Cardiac fibroblast (primary cell): ENCODE data around the gene PASK.

Source experiments
- DNase-seq, 2 donors: peaks; one replicate each; pipeline versions ENCODE4 v3.0.0 to v3.0.0-alpha.2; 2010; ENCODE audit warnings: low read depth in 2 of 2
- H3K4me3 ChIP-seq, 2 donors: replicated peaks in 1 of 2; 1 replicate in 1 of 2; 2 replicates in 1 of 2; pipeline ENCODE4 v1.5.1; 2011; ENCODE audit warnings: low read depth in 2 of 2, low read length in 2 of 2, mild to moderate bottlenecking in 2 of 2, moderate library complexity in 1 of 2
- TF ChIP-seq, protein P1 (sequence below): IDR thresholded peaks from one replicate; pipeline ENCODE4 v1.5.1; 2011; ENCODE audit warnings: low read depth, mild to moderate bottlenecking, low read length, inconsistent platforms

Gene PASK

DNA sequence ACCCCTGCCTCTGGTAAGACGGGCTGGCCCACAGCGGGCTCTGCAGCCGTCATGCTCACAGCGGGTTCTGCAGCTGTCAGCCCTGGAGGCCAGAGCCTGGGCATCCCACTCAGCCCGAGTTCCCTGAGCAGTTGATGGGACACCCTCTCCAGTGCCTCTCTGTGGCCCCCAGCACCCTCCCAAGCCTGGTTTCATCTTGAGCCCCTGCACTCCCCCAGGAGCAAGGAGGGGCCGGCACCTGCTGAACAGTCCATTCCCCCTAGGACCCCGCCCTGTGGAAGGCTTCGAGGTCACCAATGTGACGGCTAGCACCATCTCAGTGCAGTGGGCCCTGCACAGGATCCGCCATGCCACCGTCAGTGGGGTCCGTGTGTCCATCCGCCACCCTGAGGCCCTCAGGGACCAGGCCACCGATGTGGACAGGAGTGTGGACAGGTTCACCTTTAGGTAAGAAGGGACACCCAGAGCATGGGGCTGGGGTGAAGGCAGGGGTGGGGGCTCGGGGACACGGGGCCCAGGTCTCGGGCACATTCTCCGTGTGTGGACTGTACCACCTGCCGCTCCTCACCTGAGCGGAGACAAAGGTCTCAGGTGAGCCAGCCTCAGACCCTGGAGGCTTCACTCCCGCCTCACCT is 81.7 kb downstream of the PASK start:
- TF ChIP-seq, protein P1, sequence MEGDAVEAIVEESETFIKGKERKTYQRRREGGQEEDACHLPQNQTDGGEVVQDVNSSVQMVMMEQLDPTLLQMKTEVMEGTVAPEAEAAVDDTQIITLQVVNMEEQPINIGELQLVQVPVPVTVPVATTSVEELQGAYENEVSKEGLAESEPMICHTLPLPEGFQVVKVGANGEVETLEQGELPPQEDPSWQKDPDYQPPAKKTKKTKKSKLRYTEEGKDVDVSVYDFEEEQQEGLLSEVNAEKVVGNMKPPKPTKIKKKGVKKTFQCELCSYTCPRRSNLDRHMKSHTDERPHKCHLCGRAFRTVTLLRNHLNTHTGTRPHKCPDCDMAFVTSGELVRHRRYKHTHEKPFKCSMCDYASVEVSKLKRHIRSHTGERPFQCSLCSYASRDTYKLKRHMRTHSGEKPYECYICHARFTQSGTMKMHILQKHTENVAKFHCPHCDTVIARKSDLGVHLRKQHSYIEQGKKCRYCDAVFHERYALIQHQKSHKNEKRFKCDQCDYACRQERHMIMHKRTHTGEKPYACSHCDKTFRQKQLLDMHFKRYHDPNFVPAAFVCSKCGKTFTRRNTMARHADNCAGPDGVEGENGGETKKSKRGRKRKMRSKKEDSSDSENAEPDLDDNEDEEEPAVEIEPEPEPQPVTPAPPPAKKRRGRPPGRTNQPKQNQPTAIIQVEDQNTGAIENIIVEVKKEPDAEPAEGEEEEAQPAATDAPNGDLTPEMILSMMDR: no peak
- no peak overlapping the region for H3K4me3 ChIP-seq
- no peak for DNase-seq

DNA sequence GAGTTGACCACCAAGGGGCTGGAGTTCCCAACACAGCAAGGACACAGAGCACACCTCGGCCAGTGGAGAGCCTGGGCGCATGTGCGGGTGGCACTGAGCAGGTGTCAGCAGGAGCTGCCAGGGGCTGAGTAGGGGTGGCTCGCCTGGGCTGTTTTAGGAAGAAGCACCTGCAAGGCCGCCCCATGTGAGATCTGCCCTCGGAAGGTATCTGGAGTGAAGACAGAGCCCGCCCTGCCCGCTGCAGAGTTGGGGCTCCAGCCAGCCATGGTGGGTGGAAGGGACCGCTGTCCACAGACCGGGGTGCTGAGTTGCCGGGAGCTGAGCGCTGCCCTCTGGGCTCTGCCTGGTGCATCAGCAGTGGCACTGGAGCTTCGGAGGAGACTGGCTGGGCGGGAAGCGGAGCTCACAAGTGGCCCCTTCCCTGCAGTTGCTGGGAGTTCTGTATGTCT is 82.4 kb downstream of the PASK start:
- DNase-seq: no peak
- no peak overlapping the region for H3K4me3 ChIP-seq
- TF ChIP-seq, protein P1: no peak

DNA sequence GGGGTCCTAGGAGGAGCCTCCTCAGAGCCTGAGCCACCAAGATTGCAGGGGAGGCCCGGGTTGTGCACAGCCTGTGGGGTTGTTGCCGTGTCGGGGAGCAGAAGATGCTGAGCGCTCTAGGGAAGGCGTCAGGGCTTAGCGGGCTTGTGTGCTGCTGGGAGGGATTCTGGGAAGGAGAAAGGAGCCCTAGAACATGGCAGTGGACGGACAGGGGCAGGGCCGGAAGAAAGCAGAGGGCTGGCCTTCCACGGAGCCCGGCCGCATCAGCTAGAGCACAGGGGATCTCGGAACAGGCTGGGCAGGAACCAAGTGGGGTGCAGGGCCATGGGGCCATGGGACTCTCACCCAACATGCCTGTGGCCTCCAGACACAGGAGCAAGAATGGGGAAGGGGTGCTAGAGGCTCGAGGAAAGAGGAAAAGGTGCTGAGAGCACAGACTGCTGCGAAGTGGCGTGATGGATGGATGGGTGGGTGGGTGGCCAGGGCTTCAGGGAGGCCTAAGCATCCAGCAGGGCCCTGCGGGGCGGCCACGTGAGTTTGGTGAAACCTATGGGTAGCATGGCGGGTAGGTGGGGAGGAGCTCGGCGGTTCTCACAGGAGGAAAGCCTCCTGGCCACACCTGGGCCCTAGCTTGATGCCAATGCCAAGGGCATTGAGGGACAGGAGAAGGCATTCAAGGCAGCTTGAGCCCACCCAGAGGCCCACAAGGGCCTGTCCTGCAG is 82.9 kb downstream of the PASK start:
- TF ChIP-seq, protein P1: no peak
- no peak overlapping the region for H3K4me3 ChIP-seq
- no peak for DNase-seq

DNA sequence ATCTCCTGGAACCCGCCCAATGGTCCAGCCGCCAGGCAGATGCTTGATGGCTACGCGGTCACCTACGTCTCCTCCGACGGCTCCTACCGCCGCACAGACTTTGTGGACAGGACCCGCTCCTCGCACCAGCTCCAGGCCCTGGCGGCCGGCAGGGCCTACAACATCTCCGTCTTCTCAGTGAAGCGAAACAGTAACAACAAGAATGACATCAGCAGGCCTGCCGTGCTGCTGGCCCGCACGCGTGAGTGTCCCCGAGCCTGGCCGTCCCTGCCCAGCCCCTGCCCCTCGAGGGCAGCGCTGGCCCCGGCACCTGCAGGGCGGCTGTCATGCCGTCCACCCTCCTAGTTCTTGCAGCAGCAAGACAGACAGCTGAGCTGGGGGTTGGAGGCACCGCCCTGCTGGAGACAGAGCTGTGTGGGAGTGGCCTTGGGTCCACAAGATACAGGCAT is 83.9 kb downstream of the PASK start:
- no peak overlapping the region for H3K4me3 ChIP-seq
- TF ChIP-seq, protein P1: no peak
- DNase-seq: no peak

GRCh38 chr2:241064802-241065354 is 84.4 kb downstream of the PASK start:
- TF ChIP-seq, protein P1: no peak
- H3K4me3 ChIP-seq: no peak overlapping the region
- no peak for DNase-seq

GRCh38 chr2:241064008-241064801 is 85.1 kb downstream of the PASK start:
- no peak for DNase-seq
- TF ChIP-seq, protein P1: no peak
- H3K4me3 ChIP-seq: no peak overlapping the region
